HCT116 (cell line): ENCODE data around the gene MAP1LC3B2.

Experiments used
- CEBPB ChIP-seq: IDR thresholded peaks from 2 replicates; pipeline ENCODE4 v1.6.1; 2012; ENCODE audit warnings: low read depth
- EGR1 ChIP-seq: IDR thresholded peaks from 2 replicates; pipeline ENCODE4 v1.6.1; 2012; ENCODE audit warnings: low read depth
- EZH2 ChIP-seq: fragments of 200-600 bp; sonication (generic); IDR thresholded peaks from 2 replicates; pipeline ENCODE4 v1.6.1; 2017; ENCODE audit warnings: antibody characterized with exemption, mixed run types
- EZH2phosphoT487 ChIP-seq: fragments of 200-600 bp; IDR thresholded peaks from 2 replicates; pipeline ENCODE4 v1.6.1; 2018; ENCODE audit warnings: antibody characterized with exemption, borderline replicate concordance
- FOSL1 ChIP-seq: IDR thresholded peaks from 2 replicates; pipeline ENCODE4 v1.6.1; 2012; ENCODE audit warnings: low read depth
- JUND ChIP-seq: IDR thresholded peaks from 2 replicates; pipeline ENCODE4 v1.6.1; 2012
- POLR2A ChIP-seq: IDR thresholded peaks from 2 replicates; pipeline ENCODE4 v1.7.0; 2011; ENCODE audit warnings: borderline replicate concordance; ENCODE audit not compliant: insufficient read depth, insufficient read length; ENCODE audit errors: extremely low read depth
- POLR2AphosphoS5 ChIP-seq: IDR thresholded peaks from 2 replicates; pipeline ENCODE4 v1.6.1; 2011; ENCODE audit warnings: mild to moderate bottlenecking, low read depth, low read length, moderate library complexity
- TF ChIP-seq, protein P1 (sequence below), 3 experiments: fragments of 200-600 bp in 1 of 3; sonication (generic) in 1 of 3; IDR thresholded peaks in 2 of 3; conservative IDR thresholded peaks in 1 of 3; 2 replicates each; pipeline ENCODE4 v1.5.1; 2012 to 2017; ENCODE audit warnings: low read depth in 2 of 3, low read length in 2 of 3, antibody characterized with exemption in 1 of 3, borderline replicate concordance in 1 of 3, control low read depth in 1 of 3, mild to moderate bottlenecking in 1 of 3, mixed read lengths in 1 of 3, mixed run types in 1 of 3, moderate library complexity in 1 of 3; ENCODE audit not compliant: insufficient read depth in 1 of 3
- TF ChIP-seq, protein P2 (sequence below): IDR thresholded peaks from 2 replicates; pipeline ENCODE4 v1.6.1; 2012
- TF ChIP-seq, protein P3 (sequence below): IDR thresholded peaks from 2 replicates; pipeline ENCODE4 v1.6.1; 2012
- TF ChIP-seq, protein P4 (sequence below): IDR thresholded peaks from 2 replicates; pipeline ENCODE4 v1.6.1; 2011; ENCODE audit warnings: mild to moderate bottlenecking, low read length, moderate library complexity; ENCODE audit not compliant: insufficient replicate concordance; ENCODE audit errors: extremely low read depth

DNA sequence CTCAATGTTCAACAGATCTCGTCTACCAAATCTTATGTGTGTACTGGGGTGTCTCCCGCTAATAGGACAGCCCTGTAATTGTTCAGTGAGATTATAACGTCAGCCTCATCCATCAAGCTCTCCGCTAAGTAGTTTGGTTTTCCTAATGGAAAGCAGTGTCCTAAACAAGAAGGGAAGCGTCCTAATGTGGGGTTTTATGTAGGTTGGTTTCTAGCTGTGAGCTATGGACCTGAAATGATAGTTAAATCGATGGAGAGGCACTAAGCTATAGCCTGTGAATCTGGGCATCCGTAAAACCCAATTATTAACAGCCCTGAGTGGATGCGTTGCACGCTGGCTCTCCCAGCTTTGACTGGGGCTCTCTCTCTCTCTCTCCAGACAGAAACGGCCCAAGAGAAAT, 9.2 kb upstream of the MAP1LC3B2 start:
- TF ChIP-seq, protein P1, sequence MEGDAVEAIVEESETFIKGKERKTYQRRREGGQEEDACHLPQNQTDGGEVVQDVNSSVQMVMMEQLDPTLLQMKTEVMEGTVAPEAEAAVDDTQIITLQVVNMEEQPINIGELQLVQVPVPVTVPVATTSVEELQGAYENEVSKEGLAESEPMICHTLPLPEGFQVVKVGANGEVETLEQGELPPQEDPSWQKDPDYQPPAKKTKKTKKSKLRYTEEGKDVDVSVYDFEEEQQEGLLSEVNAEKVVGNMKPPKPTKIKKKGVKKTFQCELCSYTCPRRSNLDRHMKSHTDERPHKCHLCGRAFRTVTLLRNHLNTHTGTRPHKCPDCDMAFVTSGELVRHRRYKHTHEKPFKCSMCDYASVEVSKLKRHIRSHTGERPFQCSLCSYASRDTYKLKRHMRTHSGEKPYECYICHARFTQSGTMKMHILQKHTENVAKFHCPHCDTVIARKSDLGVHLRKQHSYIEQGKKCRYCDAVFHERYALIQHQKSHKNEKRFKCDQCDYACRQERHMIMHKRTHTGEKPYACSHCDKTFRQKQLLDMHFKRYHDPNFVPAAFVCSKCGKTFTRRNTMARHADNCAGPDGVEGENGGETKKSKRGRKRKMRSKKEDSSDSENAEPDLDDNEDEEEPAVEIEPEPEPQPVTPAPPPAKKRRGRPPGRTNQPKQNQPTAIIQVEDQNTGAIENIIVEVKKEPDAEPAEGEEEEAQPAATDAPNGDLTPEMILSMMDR (IDR thresholded peaks at IDR 0.05 in 2 of 3, conservative IDR thresholded peaks at IDR 0.05 in 1 of 3; ENCODE audit: borderline replicate concordance in 1 of 3, insufficient read depth in 1 of 3, low read depth in 2 of 3, low read length in 2 of 3): no peak
- TF ChIP-seq FOSL1 (no peak), POLR2AphosphoS5 (no peak), POLR2A (no peak), EZH2 (no peak), EGR1 (no peak), CEBPB (no peak), EZH2phosphoT487 (no peak), JUND (no peak)
- TF ChIP-seq, protein P2, sequence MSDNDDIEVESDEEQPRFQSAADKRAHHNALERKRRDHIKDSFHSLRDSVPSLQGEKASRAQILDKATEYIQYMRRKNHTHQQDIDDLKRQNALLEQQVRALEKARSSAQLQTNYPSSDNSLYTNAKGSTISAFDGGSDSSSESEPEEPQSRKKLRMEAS: no peak
- TF ChIP-seq, protein P3, sequence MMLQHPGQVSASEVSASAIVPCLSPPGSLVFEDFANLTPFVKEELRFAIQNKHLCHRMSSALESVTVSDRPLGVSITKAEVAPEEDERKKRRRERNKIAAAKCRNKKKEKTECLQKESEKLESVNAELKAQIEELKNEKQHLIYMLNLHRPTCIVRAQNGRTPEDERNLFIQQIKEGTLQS: no peak
- TF ChIP-seq, protein P4, sequence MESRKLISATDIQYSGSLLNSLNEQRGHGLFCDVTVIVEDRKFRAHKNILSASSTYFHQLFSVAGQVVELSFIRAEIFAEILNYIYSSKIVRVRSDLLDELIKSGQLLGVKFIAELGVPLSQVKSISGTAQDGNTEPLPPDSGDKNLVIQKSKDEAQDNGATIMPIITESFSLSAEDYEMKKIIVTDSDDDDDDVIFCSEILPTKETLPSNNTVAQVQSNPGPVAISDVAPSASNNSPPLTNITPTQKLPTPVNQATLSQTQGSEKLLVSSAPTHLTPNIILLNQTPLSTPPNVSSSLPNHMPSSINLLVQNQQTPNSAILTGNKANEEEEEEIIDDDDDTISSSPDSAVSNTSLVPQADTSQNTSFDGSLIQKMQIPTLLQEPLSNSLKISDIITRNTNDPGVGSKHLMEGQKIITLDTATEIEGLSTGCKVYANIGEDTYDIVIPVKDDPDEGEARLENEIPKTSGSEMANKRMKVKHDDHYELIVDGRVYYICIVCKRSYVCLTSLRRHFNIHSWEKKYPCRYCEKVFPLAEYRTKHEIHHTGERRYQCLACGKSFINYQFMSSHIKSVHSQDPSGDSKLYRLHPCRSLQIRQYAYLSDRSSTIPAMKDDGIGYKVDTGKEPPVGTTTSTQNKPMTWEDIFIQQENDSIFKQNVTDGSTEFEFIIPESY: no peak
